IMR-90 (cell line): Measurements from ENCODE around the gene CDADC1. TPM values are rescaled to one million over a fixed set of nuclear protein-coding genes. Genes with fewer than 3 reads are reported as not detected.
"Not testable (repeated sequence)": the region's sequence is repeated elsewhere in the genome, so short reads cannot be mapped to it uniquely, and the experiment has no call there.

Experiments used
- ATAC-seq: fragments of 200-7000 bp; cut with Tn5 transposase; 2 replicates; pipeline ENCODE4 v1.9.1; 2020; ENCODE audit warnings: low read depth, mild to moderate bottlenecking, moderate library complexity
- BruUV-seq: library from RNA; stranded (reverse); fragments of 400-500 nt; replicated peaks from 2 replicates; lab custom pipeline; 2021; lab: Mats Ljungman, UMichigan
- CTCF ChIA-PET: fragments of 300-600 bp; formaldehyde crosslinking; extraction: SDS; loops from one replicate; lab custom pipeline; 2021; ENCODE audit warnings: antibody characterized with exemption; lab: Yijun Ruan, JAX
- POLR2A ChIA-PET: fragments of 300-600 bp; sonication (Branson Sonifier 250); formaldehyde crosslinking; loops from one replicate; lab custom pipeline; 2022; ENCODE audit warnings: antibody characterized with exemption; ENCODE audit not compliant: unreplicated experiment; lab: Charles Lee
- DNase-seq: peaks from one replicate; pipeline ENCODE4 v3.0.0; 2013
- H2AFZ ChIP-seq: replicated peaks from 2 replicates; pipeline ENCODE3; 2013; ENCODE audit warnings: low read length, mild to moderate bottlenecking; ENCODE audit not compliant: poor library complexity
- H2AK5ac ChIP-seq: 2 replicates; pipeline ENCODE4 v1.6.1; 2013; ENCODE audit warnings: low read depth, low read length, inconsistent platforms
- H2AK9ac ChIP-seq: replicated peaks from 2 replicates; pipeline ENCODE3; 2013; ENCODE audit warnings: mild to moderate bottlenecking, low read depth, low read length, moderate library complexity; ENCODE audit not compliant: poor library complexity
- H2BK120ac ChIP-seq: 2 replicates; pipeline ENCODE4 v1.6.1; 2013; ENCODE audit warnings: low read depth, low read length, inconsistent platforms
- H2BK15ac ChIP-seq: 3 replicates; pipeline ENCODE4 v1.6.1; 2013; ENCODE audit warnings: low read depth, low read length, inconsistent platforms
- H2BK20ac ChIP-seq: 2 replicates; pipeline ENCODE4 v1.6.1; 2013; ENCODE audit warnings: low read depth, mild to moderate bottlenecking, inconsistent platforms, low read length, moderate library complexity
- H2BK5ac ChIP-seq: 2 replicates; pipeline ENCODE4 v1.6.1; 2013; ENCODE audit warnings: mild to moderate bottlenecking, low read depth, low read length, inconsistent platforms; ENCODE audit not compliant: poor library complexity, severe bottlenecking
- H3K14ac ChIP-seq: replicated peaks from 2 replicates; pipeline ENCODE4 v1.6.1; 2013; ENCODE audit warnings: low read depth, low read length, inconsistent platforms
- H3K18ac ChIP-seq: 2 replicates; pipeline ENCODE4 v1.6.1; 2013; ENCODE audit warnings: low read depth, low read length, control low read depth
- H3K23ac ChIP-seq: 2 replicates; pipeline ENCODE4 v1.6.1; 2013; ENCODE audit warnings: low read depth, low read length, inconsistent platforms
- H3K27ac ChIP-seq: 2 replicates; pipeline ENCODE4 v1.5.1; 2013; ENCODE audit warnings: mild to moderate bottlenecking, control low read depth, low read length; ENCODE audit not compliant: insufficient read depth
- H3K27me3 ChIP-seq: 2 replicates; pipeline ENCODE4 v1.6.1; 2013; ENCODE audit warnings: low read length; ENCODE audit not compliant: control insufficient read depth, insufficient read depth
- H3K36me3 ChIP-seq: 2 replicates; pipeline ENCODE4 v1.6.1; 2013; ENCODE audit warnings: low read length, mixed read lengths; ENCODE audit not compliant: control insufficient read depth, insufficient read depth
- H3K4ac ChIP-seq: 2 replicates; pipeline ENCODE4 v1.6.1; 2013; ENCODE audit warnings: low read depth, low read length, inconsistent platforms
- H3K4me1 ChIP-seq: 2 replicates; pipeline ENCODE4 v1.6.1; 2013; ENCODE audit warnings: low read length, mixed read lengths; ENCODE audit not compliant: control insufficient read depth, insufficient read depth
- H3K4me2 ChIP-seq: 2 replicates; pipeline ENCODE4 v1.6.1; 2013; ENCODE audit warnings: low read depth, mild to moderate bottlenecking, control low read depth, low read length, moderate library complexity
- H3K4me3 ChIP-seq: 2 replicates; pipeline ENCODE4 v1.5.1; 2013; ENCODE audit warnings: low read depth, mild to moderate bottlenecking, control low read depth, low read length, moderate library complexity; ENCODE audit not compliant: insufficient read depth
- H3K56ac ChIP-seq: 2 replicates; pipeline ENCODE4 v1.6.1; 2013; ENCODE audit warnings: low read length, inconsistent platforms; ENCODE audit not compliant: insufficient read depth; ENCODE audit errors: extremely low read depth
- H3K79me1 ChIP-seq, 2 experiments: 2 replicates each; pipeline ENCODE4 v1.6.1; 2013; ENCODE audit warnings: low read length in 2 of 2, inconsistent platforms in 1 of 2, low read depth in 1 of 2
- H3K9ac ChIP-seq: 2 replicates; pipeline ENCODE4 v1.6.1; 2013; ENCODE audit warnings: low read depth, low read length, control low read depth
- H3K9me1 ChIP-seq: 2 replicates; pipeline ENCODE4 v1.6.1; 2013; ENCODE audit warnings: low read length, inconsistent platforms; ENCODE audit not compliant: insufficient read depth
- H3K9me3 ChIP-seq: 2 replicates; pipeline ENCODE4 v1.6.1; 2013; ENCODE audit warnings: low read length; ENCODE audit not compliant: control insufficient read depth, insufficient read depth
- H4K20me1 ChIP-seq: 2 replicates; pipeline ENCODE4 v1.6.1; 2013; ENCODE audit warnings: low read length, inconsistent platforms; ENCODE audit not compliant: insufficient read depth
- H4K5ac ChIP-seq: 2 replicates; pipeline ENCODE4 v1.6.1; 2013; ENCODE audit warnings: mild to moderate bottlenecking, low read depth, low read length, control low read depth
- H4K8ac ChIP-seq, 2 experiments: 2 replicates each; pipeline ENCODE4 v1.6.1; 2013; ENCODE audit warnings: low read depth in 2 of 2, low read length in 2 of 2, control low read depth in 1 of 2, inconsistent platforms in 1 of 2
- H4K91ac ChIP-seq: 2 replicates; pipeline ENCODE4 v1.6.1; 2013; ENCODE audit warnings: low read depth, low read length, inconsistent platforms; ENCODE audit not compliant: insufficient read depth
- CHD1 ChIP-seq: IDR thresholded peaks from 2 replicates; pipeline ENCODE4 v1.6.1; 2012; ENCODE audit warnings: low read depth, low read length, improper control_type of control experiment
- FOS ChIP-seq: fragments of 150-350 bp; IDR thresholded peaks from 2 replicates; pipeline ENCODE4 v1.6.1; 2016; ENCODE audit warnings: low read depth, low read length
- MAZ ChIP-seq: IDR thresholded peaks from 2 replicates; pipeline ENCODE4 v1.6.1; 2012; ENCODE audit warnings: low read depth, mild to moderate bottlenecking, low read length, improper control_type of control experiment, moderate library complexity, borderline replicate concordance
- RAD21 ChIP-seq: IDR thresholded peaks from 2 replicates; pipeline ENCODE4 v1.6.1; 2012; ENCODE audit warnings: low read length, improper control_type of control experiment
- RFX5 ChIP-seq: IDR thresholded peaks from 2 replicates; pipeline ENCODE4 v1.8.0; 2012; ENCODE audit warnings: low read depth, mild to moderate bottlenecking, low read length, moderate library complexity
- SMC3 ChIP-seq: fragments of 150-350 bp; IDR thresholded peaks from 2 replicates; pipeline ENCODE4 v1.6.1; 2016; ENCODE audit warnings: low read depth, mild to moderate bottlenecking, antibody characterized with exemption, low read length, moderate library complexity
- USF2 ChIP-seq: fragments of 150-350 bp; IDR thresholded peaks from 2 replicates; pipeline ENCODE4 v1.6.1; 2017; ENCODE audit warnings: mild to moderate bottlenecking, antibody characterized with exemption, low read length, low read depth
- WGBS, 2 experiments: methylation state at CpG; one replicate each; pipeline versions ENCODE4 v1.1.5 to v1.1.7; 2013; ENCODE audit warnings: missing lambda C conversion rate in 2 of 2; ENCODE audit not compliant: insufficient read length in 1 of 2; ENCODE audit errors: extremely low coverage in 2 of 2; 5-methylcytosine and 5-hydroxymethylcytosine counted together
- dilution Hi-C: fragments of 300-500 bp; cut with HindIII; formaldehyde crosslinking; loops from one replicate; pipeline ENCODE4 v1.14.3; 2018; ENCODE audit warnings: low sequenced_read_pairs; ENCODE audit not compliant: unreplicated experiment
- in situ Hi-C: fragments of 300-500 bp; cut with MboI; formaldehyde crosslinking; loops from 3 replicates; pipeline ENCODE4 v1.14.3; 2019; ENCODE audit warnings: low sequenced_read_pairs, inconsistent platforms, mixed read lengths
- intact Hi-C: fragments of 100-400 bp; cut with micrococcal nuclease; formaldehyde crosslinking; loops from 2 replicates; pipeline ENCODE4 v1.10.0; 2022
- polyA plus RNA-seq, 3 experiments: library from polyadenylated mRNA; depleted of rRNA; stranded (reverse); fragments of >200 nt; gene quantifications; 2 replicates each; pipeline ENCODE4 v1.2.3, GENCODE V29; 2012; ENCODE audit warnings: low replicate concordance in 1 of 3
- total RNA-seq: library from RNA; depleted of rRNA; stranded (reverse); fragments of >200 nt; gene quantifications from 2 replicates; pipeline ENCODE4 v1.2.3, GENCODE V29; 2012

CDADC1 gene
- total and polyA plus RNA-seq, 2 of the 4 experiments (the other 2 are of a cell fraction) = 0.54 to 2.6 TPM

GRCh38 chr13:49326222-49326917, 78.6 kb downstream of the CDADC1 start:
- intact Hi-C loops = no loop called here
- TF ChIP-seq SMC3 (no peak), CHD1 (no peak), RFX5 (no peak), USF2 (no peak), RAD21 (no peak), FOS (no peak), MAZ (no peak)

GRCh38 chr13:49327145-49327544, 79.4 kb downstream of the CDADC1 start:
- intact Hi-C loops, in situ Hi-C loops, H3K27me3 ChIP-seq, H4K91ac ChIP-seq, H3K4me2 ChIP-seq, POLR2A ChIA-PET, H4K20me1 ChIP-seq, BruUV-seq, H3K79me1 ChIP-seq, ATAC-seq, H3K14ac ChIP-seq, H3K4me3 ChIP-seq, H2BK20ac ChIP-seq, H3K56ac ChIP-seq, dilution Hi-C loops, H3K4me1 ChIP-seq, H3K9me3 ChIP-seq, DNase-seq, H3K9ac ChIP-seq, H4K8ac ChIP-seq, H3K9me1 ChIP-seq, H3K23ac ChIP-seq, H2BK15ac ChIP-seq, H3K36me3 ChIP-seq, H2AK9ac ChIP-seq, CTCF ChIA-PET, H2AK5ac ChIP-seq, H2AFZ ChIP-seq: not testable (repeated sequence)
- WGBS, 2 experiments = no CpG with 5 or more reads among the region's 3 CpGs
- 0 out of 2 replicates have a peak overlapping the region, but pooled peaks have one; percentile 14 for H4K5ac ChIP-seq
- 0 out of 2 replicates have a peak overlapping the region, but pooled peaks have one; percentile 25 for H3K18ac ChIP-seq
- H3K4ac ChIP-seq = peak overlapping the region; percentile 26; the same call in 1 of the 2 replicates
- 0 out of 2 replicates have a peak overlapping the region, but pooled peaks have one; percentile 30 for H2BK120ac ChIP-seq
- peak overlapping the region; percentile 32; the same call in 1 of the 2 replicates for H3K27ac ChIP-seq
- peak overlapping the region; percentile 52 for H2BK5ac ChIP-seq

More at GRCh38 chr13:49326222-49326917, 78.6 kb downstream of the CDADC1 start:
- Histone ChIP-seq H3K79me1 (0 out of 4 replicates have a peak, but pooled peaks cover 0 to 2% of the 10 kb centered on the region in 2 experiments), H3K36me3 (peaks cover 2% of the 10 kb centered on the region), H3K4me3 (no peak overlapping the region), H2AK5ac (peak overlapping the region; percentile 34; the same call in 1 of the 2 replicates), H3K18ac (no peak overlapping the region), H2BK5ac (no peak overlapping the region), H4K5ac (no peak overlapping the region; the same call in 1 of the 2 replicates), H4K91ac (no peak overlapping the region), H3K56ac (no peak overlapping the region), H2BK15ac (no peak overlapping the region), H2AFZ (no peak overlapping the region), H3K4me1 (peaks cover 4% of the 10 kb centered on the region), H3K23ac (no peak overlapping the region), H2AK9ac (no peak overlapping the region), H3K4me2 (no peak overlapping the region), H2BK120ac (0 out of 2 replicates have a peak overlapping the region, but pooled peaks have one; percentile 33), H3K27me3 (no peaks in the 10 kb centered on the region), H3K14ac (0 out of 2 replicates have a peak overlapping the region, but pooled peaks have one; percentile 39), H4K20me1 (no peaks in the 10 kb centered on the region), H3K9me1 (peaks cover 1% of the 10 kb centered on the region), H4K8ac (no peak overlapping the region), H3K9ac (no peak overlapping the region), H3K9me3 (no peaks in the 10 kb centered on the region), H2BK20ac (no peak overlapping the region), H3K4ac (no peak overlapping the region), H3K27ac (no peak overlapping the region)
- in situ Hi-C loops (no loop called here), dilution Hi-C loops (no loop called here)
- ATAC-seq = no peak
- ChIA-PET CTCF (no interaction called here), POLR2A (no interaction called here)
- BruUV-seq = no TSS peak
- no CpG with 5 or more reads among the region's 7 CpGs for WGBS, 2 experiments
- no peak for DNase-seq
